ENCODE results near the gene TUBB2B.
"Not testable (repeated sequence)": the region's sequence is repeated elsewhere in the genome, so short reads cannot be mapped to it uniquely, and the experiment has no call there.

The TUBB2B gene

DNA sequence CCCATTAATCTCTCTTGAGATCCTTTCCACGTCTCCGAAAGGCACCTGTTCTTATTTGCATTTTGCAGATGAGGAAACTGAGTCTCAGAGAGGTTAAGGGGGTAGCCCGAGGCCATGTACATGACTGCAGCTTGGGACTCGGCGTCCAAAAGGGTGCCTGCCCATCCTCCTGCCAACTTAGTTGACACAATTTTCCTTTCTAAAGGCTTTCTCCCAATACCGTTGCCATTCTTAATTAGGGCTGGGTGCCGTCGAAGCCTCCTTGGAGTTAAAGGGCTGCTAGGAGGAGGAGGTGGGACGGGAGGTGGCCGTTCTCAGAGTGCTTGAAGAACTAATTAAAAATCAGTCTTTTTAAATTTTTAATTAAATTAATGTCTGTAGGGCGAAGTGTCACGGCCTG, 30.7 kb upstream of the TUBB2B start:
- no peak for DNase-seq (ENCODE audit: low read depth in 2 of 2)

DNA sequence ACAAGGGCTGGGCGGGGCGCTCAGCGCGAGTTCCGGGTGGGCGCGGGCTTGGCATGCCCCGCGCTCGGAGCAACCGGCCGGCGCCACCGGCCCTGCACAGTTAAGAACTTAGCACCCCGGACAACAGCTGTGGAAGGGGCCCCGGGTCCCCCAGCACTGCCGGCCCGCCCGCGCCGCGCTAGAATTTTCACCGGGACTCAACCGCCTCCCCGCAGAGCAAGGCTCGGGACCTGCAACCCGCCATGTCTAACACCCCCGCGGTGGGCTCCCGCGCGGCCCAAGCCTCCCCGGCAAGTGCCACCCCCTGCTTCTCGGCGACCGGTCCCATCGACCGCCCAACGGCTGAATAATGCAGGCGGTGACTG, 26.1 kb upstream of the TUBB2B start:
- no peak for DNase-seq (ENCODE audit: low read depth in 2 of 2)

DNA sequence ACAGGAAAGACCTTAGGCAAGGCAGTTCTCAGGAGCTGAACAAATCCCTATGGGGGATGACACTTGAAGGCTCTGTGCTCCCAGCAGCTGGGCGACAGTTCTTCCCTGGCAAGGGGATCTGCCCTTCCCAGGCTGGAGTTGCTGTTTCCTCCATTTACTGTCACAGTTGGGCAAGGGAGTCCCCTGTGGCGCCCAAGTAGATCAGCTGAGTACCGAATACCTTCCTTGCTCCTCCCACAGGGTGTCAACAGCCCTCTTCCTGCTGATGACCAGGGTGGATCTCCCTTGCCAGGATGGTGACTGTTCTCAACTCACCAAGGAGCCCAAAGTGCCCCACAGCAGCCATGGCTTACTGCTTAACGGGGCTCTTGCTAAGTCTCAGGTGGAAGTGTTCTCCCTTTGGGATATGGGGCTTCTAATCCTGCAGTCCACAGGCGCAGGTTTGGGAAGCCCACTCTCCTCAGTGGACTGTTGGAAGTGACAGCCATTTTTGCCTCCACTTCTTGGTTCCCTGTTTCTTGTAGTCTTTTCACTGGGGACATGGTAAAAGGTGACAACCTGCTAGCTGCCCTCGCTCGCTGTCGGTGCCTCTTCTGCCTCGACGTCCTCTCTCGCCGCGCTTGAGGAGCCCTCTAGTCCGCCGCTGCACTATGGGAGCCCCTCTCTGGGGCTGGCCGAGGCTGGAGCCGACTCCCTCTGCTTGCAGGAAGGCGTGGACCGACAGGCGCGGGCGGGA, 25.6 kb upstream of the TUBB2B start:
- DNase-seq (ENCODE audit: low read depth in 2 of 2) = no peak

DNA sequence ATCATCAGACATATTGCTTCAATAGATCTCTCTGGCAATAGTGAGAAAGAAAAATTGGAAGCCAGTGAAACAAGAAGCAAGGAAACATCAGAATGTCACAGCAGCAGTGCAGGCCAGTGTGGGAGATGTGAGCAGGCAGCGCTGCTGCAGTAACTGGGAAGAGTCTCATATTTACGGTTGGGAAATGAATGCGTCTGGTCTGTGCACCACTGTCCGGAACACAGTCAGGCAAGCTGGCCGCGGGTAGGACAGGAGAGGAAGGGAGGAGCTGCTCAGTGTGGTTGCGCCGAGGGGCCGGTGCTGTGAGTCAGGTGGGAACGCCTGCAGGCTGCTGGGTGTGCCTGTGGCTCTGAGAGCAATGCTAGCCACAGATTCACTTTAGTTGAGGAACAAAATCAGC, 24.9 kb upstream of the TUBB2B start:
- no peak for DNase-seq (ENCODE audit: low read depth in 2 of 2)

DNA sequence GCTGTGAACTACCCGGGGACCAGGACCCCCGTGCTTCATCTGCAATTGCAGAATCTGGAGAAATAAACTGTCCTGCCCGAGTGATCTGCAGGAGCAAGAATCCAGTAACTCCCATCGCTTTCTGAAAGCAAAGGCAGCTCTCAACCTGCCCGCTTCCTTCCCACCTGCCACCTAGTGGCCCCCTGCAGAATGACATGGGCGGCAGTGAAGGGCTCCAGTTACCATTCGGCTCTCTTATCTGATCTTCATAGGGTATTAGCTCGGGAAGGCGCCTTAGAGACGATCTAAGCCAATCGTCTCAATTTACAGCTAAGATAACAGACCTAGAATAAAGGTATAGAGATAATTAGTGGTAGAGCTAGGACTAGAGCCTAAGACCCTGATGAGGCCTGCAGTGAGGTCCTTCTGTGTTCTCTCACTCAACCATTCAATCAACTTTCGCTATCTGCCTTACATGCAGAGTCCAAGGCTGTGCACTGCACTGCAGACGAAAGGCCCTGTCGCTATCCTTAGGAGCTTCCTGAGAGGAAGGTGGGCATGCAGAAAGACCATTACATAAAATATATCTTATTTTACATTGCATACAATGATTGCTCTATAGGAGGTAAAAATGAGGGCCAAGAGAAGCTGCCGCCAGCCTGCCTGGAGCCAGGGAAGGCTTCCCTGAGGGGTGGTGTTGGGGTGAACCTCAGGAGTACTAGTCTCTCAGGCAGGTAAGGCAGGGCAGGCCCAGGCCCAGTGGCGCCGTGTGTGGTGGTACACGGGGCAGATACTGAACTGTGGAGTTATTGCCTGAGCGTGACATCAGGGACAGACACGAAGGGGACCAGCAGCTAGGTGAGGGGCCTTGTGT, 24.2 kb upstream of the TUBB2B start:
- peak; percentile 53 to 54 for DNase-seq (ENCODE audit: low read depth in 2 of 2)

DNA sequence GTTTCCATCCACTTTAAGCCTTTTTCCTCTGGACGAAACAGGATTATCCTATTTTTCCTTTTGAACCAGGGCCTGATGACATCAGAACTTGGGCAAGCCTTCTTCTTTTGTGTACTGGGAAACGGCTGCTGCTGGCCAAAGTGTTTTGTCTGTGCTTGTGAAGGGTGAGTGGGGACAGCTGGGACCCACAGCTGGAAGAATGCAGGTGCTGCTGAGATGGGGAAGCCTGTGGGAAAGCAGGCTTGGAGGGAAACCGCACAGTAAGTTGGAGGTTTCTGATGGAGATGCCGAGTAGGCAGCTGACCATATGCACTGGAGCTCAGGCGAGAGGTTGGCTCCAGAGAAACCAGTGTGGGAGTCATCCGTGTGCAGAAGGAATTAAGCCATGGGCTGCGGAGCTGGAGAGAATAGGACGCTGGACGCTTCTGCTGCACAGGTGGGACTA, 22.8 kb upstream of the TUBB2B start:
- no peak for DNase-seq (ENCODE audit: low read depth in 2 of 2)

DNA sequence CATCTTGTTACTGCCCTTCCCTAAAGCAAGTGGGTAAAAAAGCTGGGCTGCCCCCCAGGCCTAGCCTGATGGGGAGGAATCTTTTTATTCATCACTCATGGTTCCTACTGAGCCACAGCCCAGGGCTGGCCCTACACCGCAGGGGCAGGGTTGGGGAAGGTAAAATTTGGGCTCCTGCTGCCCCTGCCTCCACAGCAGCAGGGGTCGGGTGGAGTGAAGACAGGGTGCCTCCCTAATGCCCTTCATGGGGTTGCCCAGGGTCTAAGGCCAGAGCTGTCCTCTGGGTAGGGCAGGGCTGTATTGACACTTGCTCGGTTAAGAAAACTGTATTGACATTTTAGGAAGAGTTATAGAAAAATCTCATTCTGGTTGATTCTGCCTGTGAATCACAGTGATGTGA, 22.4 kb upstream of the TUBB2B start:
- no peak for DNase-seq (ENCODE audit: low read depth in 2 of 2)

DNA sequence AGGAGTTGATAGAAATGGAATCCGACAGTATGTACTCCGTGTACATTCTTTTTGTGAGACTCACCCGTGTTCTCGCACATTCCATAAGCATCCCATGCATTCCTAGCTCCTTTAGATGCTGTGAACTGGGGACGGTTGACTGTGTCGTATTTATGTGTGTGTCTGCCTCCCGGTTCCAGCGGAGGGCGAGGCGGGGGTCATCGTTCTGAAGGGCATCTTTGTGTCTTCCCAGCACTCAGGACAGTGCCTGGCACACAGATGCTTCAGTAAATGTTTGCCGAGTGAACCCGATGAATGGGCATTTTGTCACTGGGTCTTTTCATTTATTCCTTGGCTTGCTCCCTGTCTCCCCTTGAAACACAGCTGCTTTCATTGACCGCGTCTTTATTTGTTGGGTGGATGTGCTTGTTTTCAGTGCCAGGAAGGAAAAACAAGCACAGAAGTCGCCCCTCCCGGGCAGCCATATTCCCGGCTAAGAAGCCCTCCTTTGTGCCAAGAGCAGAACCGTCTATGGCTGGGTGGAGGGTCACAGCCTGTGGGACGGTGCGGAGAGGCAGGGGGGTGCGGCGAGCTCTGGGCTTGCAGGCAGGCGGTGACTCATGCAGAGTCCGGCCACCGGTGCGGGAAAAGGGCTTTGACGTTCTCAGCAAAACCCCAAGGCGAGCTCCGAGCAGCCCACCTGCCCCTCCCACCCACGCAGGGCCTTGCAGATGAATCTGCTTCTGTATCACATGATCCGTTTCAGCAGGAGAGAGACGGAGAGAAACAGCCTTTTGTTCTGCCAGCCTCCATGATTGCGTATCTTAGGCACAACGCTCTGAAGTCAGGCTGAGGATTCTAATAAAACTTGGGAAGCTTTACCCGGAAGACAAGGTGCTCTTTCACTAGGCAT, 20.0 kb upstream of the TUBB2B start:
- DNase-seq (ENCODE audit: low read depth in 2 of 2) = peak; percentile 77 to 81

DNA sequence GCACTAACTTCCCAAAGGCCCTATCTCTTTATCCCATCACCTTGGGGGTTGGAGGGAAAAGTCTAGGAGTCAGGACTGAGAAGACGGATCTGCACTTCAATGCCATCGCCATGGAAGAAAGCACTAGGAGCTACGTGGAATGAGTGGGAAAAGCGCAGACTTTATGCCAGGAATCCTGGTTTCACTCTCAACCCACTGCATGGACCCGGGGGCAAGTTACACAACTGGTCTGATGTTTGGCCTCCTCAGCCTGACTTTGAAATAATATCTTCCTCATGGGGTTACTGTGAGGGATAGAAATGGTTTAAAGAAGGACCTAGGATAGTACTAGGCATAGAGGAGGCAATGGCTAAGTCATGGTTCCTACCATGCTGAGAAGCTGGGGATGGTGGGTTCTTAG, 17.8 kb upstream of the TUBB2B start:
- DNase-seq (ENCODE audit: low read depth in 2 of 2) = no peak

DNA sequence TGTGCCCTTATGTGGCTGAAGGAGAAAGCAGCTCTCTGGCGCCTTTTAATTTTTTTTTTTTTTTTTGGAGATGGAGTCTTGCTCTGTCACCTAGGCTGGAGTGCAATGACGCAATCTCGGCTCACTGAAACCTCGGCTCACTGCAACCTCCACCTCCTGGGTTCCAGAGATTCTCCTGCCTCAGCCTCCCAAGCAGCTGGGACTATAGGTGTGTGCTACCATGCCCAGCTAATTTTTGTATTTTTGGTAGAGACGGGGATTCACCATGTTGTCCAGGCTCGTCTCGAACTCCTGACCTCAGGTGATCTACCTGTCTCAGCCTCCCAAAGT, 17.3 kb upstream of the TUBB2B start:
- not testable (repeated sequence) for DNase-seq (ENCODE audit: low read depth in 2 of 2)

DNA sequence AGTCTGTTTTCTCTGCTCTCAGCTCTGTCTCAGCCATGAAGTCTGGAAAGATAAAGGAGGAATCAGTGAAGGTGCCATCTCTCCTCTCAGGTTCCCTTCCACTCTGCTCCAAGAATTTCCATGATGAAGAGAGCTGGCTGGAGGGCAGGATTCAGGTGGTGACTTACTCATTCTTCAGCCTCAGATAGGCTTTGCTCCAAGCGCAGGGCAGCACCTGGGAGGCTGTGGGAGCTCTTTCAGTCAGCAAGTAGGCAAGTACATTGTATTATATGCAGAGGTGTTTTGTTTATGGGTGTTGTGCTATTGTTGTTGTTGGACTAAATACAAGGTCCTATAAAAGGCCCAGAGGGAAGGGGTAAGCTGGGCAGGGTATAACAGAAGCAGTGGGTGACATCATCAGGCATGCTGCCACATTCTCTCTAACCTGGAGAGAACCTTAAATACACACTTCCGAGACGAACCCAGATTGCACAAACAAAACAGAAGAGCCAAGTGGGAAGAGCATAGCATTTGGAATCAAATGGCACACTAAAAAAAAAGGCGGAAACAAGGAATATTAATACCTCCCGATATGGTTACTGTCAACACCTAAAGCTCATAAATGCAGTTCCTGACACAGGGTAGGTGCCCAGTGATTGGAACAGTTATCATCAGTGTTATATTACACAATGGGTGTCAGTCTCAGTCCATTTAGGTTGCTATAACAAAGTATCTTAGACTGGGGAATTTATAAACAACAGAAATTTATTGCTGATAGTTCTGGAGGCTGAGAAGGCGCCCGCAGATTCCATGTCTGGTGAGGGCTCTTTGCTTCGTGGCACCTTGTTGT, 16.8 kb upstream of the TUBB2B start:
- no peak for DNase-seq (ENCODE audit: low read depth in 2 of 2)

DNA sequence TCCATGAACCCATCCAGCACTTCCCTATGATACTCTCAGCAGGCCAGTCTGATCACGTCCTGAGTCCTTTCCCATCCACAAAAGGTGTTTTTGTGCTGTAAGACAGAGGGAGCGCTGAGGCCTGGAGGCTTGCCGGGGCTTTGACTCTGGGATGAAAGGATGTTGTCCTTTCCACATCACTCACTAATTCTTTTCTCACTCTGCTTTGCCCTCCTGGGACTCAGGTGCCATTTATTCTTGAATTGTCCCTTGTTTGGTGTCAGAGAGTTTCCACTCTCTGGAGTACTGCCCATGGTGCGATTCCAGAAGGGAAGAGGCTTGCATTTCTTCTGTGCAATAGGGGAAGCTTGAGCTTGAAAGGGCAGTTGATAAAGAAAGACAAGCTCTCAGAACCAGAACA, 15.3 kb upstream of the TUBB2B start:
- DNase-seq (ENCODE audit: low read depth in 2 of 2) = no peak

DNA sequence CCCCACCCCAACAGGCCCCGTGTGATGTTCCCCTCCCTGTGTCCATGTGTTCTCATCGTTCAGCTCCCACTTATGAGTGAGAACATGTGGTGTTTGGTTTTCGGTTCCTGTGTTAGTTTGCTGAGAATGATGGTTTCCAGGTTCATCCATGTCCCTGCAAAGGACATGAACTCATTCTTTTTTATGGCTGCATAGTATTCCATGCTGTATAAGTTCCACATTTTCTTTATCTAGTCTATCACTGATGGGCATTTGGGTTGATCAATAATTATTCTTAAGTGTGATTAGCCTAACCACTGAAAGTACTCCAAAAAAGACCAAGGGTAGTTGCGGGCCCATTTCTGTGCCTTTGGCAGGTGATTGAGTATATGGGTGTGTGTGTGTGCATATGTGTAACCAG, 14.3 kb upstream of the TUBB2B start:
- not testable (repeated sequence) for DNase-seq (ENCODE audit: low read depth in 2 of 2)

DNA sequence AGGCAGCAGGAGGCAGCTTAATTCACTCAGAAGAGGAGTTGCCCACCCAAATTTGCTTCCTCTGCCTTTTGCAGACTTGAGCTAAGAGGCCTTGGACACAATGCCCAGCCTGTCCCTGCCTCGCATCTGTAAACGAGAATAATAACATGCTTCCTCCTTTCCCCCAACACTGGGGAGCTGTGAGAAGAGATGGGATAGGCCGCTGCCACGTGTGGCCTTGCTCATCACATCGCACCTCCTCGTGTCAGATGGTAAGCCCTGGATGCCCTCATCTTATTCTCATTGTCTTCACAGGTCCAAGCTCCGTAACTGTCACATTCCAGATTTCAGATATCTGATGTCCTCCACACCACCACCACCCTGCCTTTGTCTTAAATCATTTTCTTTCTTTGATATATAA, 13.1 kb upstream of the TUBB2B start:
- DNase-seq (ENCODE audit: low read depth in 2 of 2) = no peak

DNA sequence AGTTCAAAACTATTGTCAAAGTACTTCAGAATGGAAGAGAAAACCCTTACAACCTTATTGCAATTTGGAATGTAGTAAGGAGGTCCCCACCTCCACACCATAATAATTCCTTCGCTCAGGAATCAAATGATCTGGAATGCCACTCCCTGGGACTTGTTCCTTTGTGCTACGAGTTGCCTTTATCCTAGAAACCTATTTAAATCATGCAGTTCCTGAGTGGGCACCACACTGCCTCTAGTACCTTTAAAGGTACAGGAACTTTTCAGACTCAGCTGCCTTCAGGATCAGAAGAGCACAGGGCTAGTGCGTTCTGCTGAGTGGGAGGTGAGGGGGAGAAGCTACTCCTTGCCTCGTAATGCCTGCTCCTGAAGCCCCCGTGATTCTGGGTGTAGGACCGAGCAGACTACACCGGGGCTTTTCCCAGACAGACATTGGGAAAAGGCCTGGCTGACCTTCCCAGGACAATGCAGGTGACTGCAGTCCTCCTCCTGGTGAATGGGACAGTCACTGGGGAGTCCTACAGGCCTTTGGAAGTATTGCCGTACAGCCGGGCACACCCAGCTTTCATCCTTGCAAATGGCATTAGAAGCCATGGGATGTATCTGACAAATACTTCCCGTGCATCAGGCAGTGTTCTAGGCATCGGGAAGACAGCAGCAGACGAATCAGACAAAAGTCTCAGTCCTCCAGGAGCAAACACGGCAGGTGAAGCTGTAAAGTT, 11.8 kb upstream of the TUBB2B start:
- no peak for DNase-seq (ENCODE audit: low read depth in 2 of 2)

DNA sequence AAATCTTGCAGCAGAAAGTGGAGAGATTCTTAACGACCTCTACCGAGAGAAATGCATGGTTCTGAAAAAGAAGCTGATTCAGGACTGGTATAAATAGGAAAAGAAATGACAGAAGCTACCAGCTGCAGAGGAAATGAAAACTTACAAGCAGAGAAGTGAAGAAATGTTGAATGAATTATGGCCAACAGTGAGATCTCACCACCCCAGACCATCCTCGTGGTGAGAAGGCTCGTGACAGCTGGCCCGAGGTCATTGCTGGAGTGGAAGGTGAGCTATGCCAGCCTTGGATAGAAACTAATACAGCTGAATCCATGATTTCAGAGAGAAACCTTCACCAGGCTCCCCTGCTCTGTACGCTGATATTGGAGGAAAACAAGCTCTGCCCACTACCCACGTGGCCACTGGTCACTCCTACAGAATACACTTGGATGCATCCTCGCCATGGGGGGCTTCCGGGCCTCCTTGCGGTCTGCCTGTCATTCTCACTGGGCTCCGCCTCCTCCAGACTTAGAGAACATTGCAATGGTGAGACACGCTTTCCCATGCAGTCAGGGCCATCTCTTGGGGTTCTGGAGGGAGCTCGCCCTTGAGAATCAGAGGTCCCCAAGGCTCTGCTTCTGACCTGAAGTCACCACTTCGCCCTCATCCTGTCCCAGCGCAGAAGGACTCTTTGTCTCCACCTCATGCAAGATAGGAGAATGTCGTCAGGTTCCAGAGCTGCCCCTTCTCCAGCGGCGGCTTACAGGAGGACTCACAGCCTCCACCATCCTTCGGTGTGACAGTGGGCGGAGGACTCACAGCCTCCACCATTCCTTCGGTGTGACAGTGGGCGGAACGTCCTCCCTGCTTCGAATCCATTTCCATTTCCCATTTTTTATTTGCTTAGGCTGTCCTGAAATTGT, 10.6 kb upstream of the TUBB2B start:
- no peak for DNase-seq (ENCODE audit: low read depth in 2 of 2)

DNA sequence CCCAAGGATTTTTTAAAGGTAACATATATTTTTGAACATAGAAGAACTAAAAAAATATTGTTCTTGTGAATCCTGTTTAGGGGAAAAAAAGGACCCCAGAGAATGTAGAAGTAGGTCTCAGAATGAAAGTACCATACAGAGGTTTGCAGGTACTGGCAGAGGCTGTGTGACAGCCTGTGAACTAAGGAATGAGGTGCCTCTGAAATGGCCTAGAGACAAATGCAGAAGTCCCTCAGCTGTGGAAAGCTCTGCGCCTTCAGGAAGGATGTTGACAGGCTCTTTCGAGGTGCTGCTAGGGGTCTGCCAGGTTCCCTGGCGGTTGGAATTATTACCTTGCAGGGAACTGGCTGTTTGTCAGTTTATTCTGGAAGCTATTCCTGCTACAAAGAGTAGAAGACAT, 8.6 kb upstream of the TUBB2B start:
- DNase-seq (ENCODE audit: low read depth in 2 of 2) = no peak

DNA sequence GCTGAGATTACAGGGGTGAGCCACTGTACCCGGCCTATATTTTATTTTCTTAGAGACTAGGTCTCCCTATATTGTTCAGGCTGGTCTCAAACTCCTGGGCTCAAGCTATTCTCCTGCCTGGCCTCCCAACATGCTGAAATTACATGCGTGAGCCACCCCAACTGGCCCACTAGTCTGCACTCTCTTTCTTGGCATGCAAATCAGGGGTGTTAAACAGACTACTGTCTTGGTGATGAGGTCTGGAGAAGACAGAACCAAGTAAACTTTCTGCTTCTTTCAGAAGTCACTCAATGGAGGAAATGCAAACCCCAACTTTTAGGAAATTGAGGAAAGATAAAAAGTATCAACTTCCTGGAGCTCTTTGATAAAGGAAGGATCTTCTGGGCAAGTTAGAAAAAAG, 8.0 kb upstream of the TUBB2B start:
- no peak for DNase-seq (ENCODE audit: low read depth in 2 of 2)

DNA sequence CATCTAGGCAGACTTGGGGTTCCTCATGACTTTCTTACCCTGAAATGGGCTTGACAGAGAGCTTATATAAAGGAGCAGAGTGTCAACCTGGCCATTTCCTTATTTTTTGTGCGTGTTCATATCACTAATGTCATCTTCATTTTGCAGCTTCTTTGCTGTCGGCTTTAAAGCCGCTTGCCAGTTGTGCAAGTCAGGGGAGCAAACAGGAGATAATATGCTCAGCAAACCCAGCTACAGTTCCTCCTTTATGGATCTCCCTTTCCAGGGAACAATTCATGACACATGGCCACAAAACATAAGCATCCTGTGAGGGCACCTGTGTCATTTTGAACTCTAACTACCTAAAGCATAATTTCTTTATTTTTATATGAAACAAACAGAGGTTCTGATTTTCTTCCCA, 6.5 kb upstream of the TUBB2B start:
- no peak for DNase-seq (ENCODE audit: low read depth in 2 of 2)

DNA sequence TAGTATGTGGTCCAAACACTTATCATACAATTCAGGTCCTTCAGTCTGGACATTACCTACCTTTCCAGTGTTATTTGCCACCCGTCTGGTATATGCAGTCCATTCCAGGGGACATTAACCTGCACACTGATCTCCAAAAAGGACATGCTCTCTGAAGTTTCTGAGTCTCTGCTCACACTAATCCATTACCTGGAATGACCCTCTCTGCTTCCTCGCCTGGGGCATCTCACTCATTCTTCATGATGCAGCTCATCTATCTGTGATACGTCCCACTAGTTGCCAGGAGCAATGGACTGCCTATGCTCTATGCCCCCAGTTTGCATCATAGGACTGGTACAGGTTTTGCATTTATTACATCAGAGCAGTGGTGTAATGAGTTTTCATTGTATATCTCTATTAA, 5.9 kb upstream of the TUBB2B start:
- no peak for DNase-seq (ENCODE audit: low read depth in 2 of 2)
